DMS114 treated with DMSO at 0.1 percent for 48 hours (cell line): ENCODE results near the gene C4orf46.
"Not testable (repeated sequence)": the region's sequence is repeated elsewhere in the genome, so short reads cannot be mapped to it uniquely, and the experiment has no call there.

Experiments used
- DNase-seq: peaks from one replicate; lab custom pipeline; 2025; ENCODE audit not compliant: unreplicated experiment; lab: John Stamatoyannopoulos, UW

The C4orf46 gene

DNA sequence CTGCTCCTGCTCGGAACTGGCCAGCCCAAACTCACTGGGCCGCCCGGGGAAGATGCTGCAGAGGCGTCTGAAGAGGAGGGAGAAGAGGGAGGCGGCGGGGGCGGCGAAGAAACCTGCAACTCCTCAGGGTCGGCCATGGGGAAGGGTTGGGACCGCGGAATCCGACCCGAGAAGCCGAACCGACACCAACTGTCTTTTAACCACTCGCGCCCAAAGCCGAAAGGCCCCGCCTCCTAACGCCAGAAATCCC lies at the start of gene C4orf46:
TSS of gene C4orf46 (minus strand) at position 223 of the 250 bp plus-strand sequence. CDS start at position 137, 86 bp downstream.
- DNase-seq: no peak

- no peak for DNase-seq
Measured at GRCh38 chr4:158715802-158716201, 44.1 kb upstream of the C4orf46 start.

DNA sequence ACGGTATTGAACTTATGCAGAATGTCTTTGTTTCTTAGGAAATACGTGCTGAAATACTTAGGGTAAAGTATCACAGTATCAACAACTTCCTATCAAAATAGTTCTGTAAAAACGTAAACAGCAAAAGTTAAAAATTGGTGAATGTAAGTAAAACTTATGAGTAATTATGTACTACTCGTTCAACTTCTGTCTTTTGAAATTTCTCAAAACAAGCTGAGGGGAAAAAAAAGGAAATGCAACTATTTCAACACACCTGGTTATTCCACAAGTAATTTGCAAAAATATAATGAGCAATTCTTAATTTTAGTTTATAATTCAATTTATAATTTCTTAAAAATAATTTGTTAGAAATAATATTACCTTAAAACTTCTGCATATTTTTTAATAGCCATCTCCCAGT lies 43.2 kb upstream of the C4orf46 start:
- DNase-seq: no peak

- DNase-seq: not testable (repeated sequence)
Measured at GRCh38 chr4:158712622-158713021, 40.9 kb upstream of the C4orf46 start.

DNA sequence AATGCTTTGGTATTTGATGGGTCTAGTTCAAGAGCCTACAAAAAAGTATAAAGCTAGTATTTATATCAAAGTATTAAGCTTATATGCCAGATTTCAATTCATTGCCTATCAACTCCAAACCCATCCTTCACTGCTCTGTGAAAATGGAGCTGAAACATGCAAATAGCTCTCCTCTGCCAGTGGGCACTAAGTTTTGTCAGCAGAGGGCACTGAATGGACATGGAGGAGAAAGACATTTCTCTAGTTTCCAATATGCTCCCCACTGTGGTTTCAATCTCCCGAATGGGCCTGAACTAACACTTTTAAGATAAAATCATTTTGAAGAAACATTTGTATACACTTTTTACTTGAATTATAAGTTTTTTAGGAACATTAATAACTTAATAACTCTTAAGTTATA lies 39.1 kb upstream of the C4orf46 start:
- peak; percentile 14 for DNase-seq

GRCh38 chr4:158704274-158704673 lies 32.6 kb upstream of the C4orf46 start:
- no peak for DNase-seq

DNA sequence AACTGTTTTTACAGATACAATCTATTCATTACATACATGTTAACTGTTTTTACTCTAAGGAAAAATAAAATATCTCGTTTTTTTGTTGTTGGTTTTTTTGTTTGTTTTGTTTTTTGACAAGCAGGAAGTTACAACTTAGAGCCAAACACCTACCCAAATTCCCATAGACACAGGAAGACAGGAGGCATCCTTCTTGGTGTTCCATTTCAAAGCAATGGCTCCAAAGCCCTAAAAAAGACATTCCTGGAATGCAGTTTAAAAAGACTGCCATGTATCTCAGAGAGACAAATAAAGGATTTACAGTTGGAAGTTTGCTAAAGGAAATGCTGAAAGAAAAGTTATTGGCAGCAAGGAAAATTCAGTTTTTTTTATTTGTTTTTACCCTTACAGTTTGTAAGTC lies 17.1 kb upstream of the C4orf46 start:
- DNase-seq: no peak

DNA sequence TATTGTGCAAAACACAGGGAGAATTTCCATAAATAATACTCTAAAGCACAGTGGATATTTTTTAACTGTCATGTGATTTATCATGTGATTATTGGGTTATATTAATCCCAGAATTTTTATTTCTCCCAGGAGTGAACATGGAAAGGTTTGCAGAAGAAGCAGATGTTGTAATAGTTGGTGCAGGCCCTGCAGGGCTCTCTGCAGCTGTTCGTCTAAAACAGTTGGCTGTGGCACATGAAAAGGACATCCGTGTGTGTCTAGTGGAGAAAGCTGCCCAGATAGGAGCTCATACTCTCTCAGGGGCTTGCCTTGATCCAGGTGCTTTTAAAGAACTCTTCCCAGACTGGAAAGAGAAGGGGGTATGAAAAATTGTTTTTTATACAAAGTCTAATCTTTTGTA lies 10.4 kb upstream of the C4orf46 start:
- DNase-seq: no peak

GRCh38 chr4:158681629-158682028 lies 9.9 kb upstream of the C4orf46 start:
- no peak for DNase-seq

DNA sequence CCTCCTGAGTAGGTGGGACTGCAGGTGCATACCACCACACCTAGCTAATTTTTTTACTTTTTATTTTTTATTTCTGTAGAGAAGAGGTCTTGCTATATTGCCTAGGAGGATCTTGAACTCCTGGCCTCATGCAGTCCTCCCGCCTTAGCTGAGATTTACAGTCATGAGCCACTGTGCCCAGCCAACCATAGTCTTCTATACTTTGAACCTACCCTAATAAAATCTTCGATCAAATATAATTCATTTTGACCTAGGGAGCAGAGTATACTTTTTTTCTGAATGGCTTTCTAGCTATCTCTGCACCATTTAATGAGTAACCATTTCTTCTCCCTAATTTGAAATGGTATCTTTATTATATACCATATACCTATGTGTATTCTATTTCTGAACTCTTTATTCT lies 7.1 kb upstream of the C4orf46 start:
- DNase-seq: no peak

DNA sequence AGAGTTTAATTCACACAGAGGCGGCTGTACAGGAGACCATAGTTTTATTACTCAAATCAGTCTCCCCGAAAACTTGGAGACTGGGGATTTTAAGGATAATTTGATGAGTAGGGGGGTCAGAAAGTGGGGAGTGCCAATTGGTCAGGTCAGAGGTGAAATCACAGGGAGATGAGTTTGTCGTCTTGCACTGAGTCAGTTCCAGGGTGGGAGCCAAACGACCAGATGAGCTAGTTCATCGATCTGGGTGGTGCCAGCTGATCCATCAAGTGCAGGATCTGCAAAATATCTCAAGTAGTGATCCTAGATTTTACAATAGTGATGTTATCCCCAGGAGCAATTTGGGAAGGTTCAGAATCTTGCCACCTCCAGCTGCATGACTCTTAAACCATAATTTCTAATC lies 4.4 kb upstream of the C4orf46 start:
- no peak for DNase-seq

DNA sequence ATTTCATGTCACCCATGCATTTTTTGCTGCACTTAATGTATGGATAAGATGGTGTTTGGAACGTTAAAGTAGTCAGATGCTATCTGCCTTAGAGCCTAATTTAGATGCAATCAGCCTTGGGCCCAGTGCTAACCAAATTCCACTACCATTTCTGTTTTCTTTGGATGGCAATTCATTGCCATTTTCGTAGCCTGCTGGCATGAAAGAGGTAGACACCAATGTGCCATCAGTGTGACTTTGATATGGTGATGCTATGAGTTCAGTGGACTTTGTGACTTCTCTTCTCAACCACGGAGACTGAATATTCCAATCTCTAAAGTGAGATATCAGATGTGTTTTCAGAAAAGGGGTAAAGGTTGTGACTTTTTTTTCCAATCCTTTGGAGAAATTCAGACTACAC lies 1.9 kb upstream of the C4orf46 start:
- no peak for DNase-seq

- DNase-seq: peak; percentile 96
Measured at GRCh38 chr4:158671915-158672806, 474 bp upstream of the C4orf46 start, which contains the start of gene ETFDH. ETFDH (plus strand) TSS chr4:158672296; CDS start chr4:158672457, 161 bp downstream.

- DNase-seq: peak; percentile 56
Measured at GRCh38 chr4:158670975-158671664, 567 bp downstream of the C4orf46 start.

- no peak for DNase-seq
Measured at GRCh38 chr4:158669310-158669709, 2.4 kb downstream of the C4orf46 start.

- DNase-seq: peak; percentile 15
Measured at GRCh38 chr4:158667651-158668198, 4.0 kb downstream of the C4orf46 start.

- DNase-seq: no peak
Measured at GRCh38 chr4:158666892-158667291, 4.8 kb downstream of the C4orf46 start.

DNA sequence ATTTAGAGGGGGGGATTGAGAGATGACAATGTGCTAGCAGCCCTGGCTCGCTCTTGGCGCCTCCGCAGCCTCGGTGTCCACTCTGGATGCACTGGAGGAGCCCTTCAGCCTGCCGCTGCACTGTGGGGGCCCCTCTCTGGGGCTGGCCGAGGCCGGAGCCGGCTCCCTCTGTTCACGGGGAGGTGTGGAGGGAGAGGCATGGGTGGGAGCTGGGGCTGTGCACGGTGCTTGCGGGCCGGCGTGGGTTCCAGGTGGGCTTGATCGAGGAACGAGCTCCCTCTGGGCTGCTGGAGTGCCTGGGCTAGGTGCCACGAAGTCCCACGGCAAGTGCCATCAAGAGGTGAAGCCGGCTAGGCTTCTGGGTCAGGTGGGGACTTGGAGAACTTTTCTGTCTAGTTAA lies 6.9 kb downstream of the C4orf46 start:
- no peak for DNase-seq

DNA sequence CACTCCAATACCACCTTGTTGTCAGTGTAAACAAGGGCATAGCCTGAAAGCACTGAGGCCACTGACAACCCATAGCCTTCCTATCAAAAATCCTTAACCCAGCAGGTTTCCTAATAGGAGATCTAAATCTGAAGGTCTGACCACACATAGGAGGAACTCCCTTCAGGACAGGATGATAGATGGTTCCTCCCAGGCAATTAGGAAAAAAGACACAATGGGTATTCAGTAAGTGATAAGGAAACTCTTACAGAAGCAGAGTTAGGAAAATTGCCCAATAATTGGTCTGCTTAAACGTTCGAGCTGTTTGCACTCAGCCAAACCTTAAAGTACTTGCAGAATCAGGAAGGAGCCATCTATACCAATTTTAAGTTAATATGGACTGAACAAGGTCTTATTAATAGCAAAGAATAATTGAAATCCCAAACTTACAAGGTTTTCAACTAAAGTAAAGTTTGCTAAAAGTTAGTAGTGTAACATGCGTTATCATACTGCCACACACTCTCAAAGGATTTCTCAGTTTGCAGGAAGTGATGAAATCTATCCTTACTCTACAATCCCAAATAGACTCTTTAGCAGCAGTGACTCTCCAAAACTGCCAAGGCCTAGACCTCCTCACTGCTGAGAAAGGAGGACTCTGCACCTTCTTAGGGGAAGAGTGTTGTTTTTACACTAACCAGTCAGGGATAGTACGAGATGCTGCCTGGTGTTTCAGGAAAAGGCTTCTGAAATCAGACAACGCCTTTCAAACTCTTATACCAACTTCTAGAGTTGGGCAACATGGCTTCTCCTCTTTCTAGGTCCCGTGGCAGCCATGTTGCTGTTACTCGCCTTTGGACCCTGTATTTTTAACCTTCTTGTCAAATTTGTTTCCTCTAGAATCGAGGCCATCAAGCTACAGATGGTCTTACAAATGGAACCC lies 7.7 kb downstream of the C4orf46 start:
- DNase-seq: not testable (repeated sequence)

DNA sequence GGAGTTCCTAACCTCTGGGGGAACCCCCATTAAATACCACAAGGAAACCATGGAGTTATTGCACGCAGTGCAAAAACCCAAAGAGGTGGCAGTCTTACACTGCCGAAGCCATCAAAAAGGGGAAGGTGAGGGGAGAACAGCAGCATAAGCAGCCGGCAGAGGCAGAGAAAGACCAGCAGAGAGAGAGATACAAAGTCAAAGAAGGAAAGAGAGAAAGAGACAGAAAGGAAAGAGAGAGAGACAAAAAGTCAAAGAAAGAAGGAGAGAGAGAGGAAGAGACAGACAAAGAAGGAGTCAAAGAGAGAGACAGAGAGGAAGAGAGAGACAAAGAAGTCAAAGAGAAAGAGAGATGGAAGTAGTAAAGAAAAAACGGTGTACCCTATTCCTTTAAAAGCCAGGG lies 8.4 kb downstream of the C4orf46 start:
- DNase-seq: not testable (repeated sequence)

DNA sequence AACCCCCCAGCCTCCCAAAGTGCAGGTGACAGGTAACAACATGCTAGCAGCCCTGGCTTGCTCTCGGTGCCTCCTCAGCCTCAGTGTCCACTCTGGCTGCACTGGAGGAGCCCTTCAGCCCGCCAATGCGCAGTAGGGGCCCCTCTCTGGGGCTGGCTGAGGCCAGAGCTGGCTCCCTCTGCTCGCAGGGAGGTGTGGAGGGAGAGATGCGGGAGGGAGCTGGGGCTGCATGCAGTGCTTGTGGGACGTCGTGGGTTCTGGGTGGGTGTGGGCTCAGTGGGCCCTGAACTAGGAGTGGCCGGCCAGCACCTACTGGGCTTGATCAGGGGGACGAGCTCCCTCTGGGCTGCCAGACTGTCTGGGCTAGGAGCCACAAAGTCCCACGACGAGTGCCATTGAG lies 14.4 kb downstream of the C4orf46 start:
- DNase-seq: no peak
